GM12891 (cell line): ENCODE measurements around the gene MYO1D.

Experiments
- POLR2A ChIP-seq: IDR thresholded peaks from 2 replicates; pipeline ENCODE4 v1.6.1; 2011; ENCODE audit warnings: low read depth, low read length, control low read depth
- TAF1 ChIP-seq: IDR thresholded peaks from 2 replicates; pipeline ENCODE4 v1.6.1; 2011; ENCODE audit warnings: low read depth, low read length, control low read depth

DNA sequence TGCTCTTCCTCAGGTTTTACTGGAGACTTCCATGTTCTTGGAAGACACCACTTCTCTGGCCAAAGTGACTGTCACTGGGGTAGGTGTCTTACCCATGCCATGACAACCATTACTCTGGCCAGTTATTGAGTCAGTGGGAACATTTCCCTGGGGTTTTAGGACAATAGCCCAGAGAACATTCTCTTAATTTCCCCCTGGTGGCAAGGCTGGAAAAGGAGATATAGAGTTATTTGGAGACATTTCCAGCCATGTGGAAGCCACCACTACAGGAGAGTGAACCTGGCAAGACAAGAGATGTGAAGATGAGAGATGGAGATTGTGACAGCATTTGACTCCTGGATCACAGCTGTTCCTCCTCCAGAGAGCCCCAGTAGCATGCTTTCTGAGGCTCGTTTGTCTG lies 283.9 kb downstream of the MYO1D start:
- TF ChIP-seq POLR2A = no peak
- TF ChIP-seq TAF1 = no peak
